PC-9 (cell line): Measurements from ENCODE around the gene CUX1. TPM values are rescaled to one million over a fixed set of nuclear protein-coding genes. Genes with fewer than 3 reads are reported as not detected.

Experiments used
- BruUV-seq: library from RNA; stranded (reverse); fragments of 400-500 nt; replicated peaks from 2 replicates; lab custom pipeline; 2021; lab: Mats Ljungman, UMichigan
- CTCF ChIA-PET: fragments of 300-600 bp; sonication (Branson Sonifier 250); formaldehyde crosslinking; loops from one replicate; lab custom pipeline; 2022; ENCODE audit warnings: antibody characterized with exemption; lab: Charles Lee
- POLR2A ChIA-PET: fragments of 300-600 bp; sonication (Branson Sonifier 250); formaldehyde crosslinking; loops from one replicate; lab custom pipeline; 2022; ENCODE audit warnings: antibody characterized with exemption; ENCODE audit not compliant: unreplicated experiment; lab: Charles Lee
- DNase-seq, 2 experiments: peaks; one replicate each; pipeline versions ENCODE4 v3.0.0 to v3.0.0-alpha.2; 2015 to 2022; ENCODE audit warnings: mixed read lengths in 1 of 2
- H2AFZ ChIP-seq: fragments of 200-600 bp; sonication (generic); 2 replicates; pipeline ENCODE4 v1.8.1; 2017; ENCODE audit warnings: antibody characterized with exemption
- H3F3A ChIP-seq: fragments of 200-600 bp; sonication (generic); 2 replicates; pipeline ENCODE4 v1.8.1; 2017; ENCODE audit warnings: antibody characterized with exemption, mild to moderate bottlenecking, low read depth; ENCODE audit not compliant: insufficient read depth
- H3K27ac ChIP-seq: fragments of 200-600 bp; sonication (generic); 2 replicates; pipeline ENCODE4 v1.6.1; 2016; ENCODE audit warnings: mixed run types
- H3K27me3 ChIP-seq: fragments of 200-600 bp; sonication (generic); 2 replicates; pipeline ENCODE4 v1.6.1; 2016; ENCODE audit warnings: low read depth, mixed run types; ENCODE audit not compliant: insufficient read depth
- H3K36me3 ChIP-seq: fragments of 200-600 bp; sonication (generic); 2 replicates; pipeline ENCODE4 v1.6.1; 2016; ENCODE audit warnings: low read depth, mixed run types
- H3K4me1 ChIP-seq: fragments of 200-600 bp; sonication (generic); replicated peaks from 2 replicates; pipeline ENCODE4 v1.6.1; 2016; ENCODE audit warnings: mixed run types; ENCODE audit not compliant: insufficient read depth
- H3K4me2 ChIP-seq: fragments of 200-600 bp; sonication (generic); 2 replicates; pipeline ENCODE4 v1.6.1; 2017; ENCODE audit warnings: mixed run types
- H3K4me3 ChIP-seq: fragments of 200-600 bp; sonication (generic); 2 replicates; pipeline ENCODE4 v1.6.1; 2016; ENCODE audit warnings: mixed run types
- H3K79me2 ChIP-seq: fragments of 200-600 bp; sonication (generic); 2 replicates; pipeline ENCODE4 v1.6.1; 2017; ENCODE audit warnings: low read depth, mixed run types
- H3K9me2 ChIP-seq: fragments of 200-600 bp; sonication (generic); 2 replicates; pipeline ENCODE4 v1.8.1; 2017; ENCODE audit warnings: mild to moderate bottlenecking; ENCODE audit not compliant: insufficient read depth
- H3K9me3 ChIP-seq: fragments of 200-600 bp; sonication (generic); 2 replicates; pipeline ENCODE4 v1.8.1; 2016; ENCODE audit warnings: low read depth; ENCODE audit not compliant: insufficient read depth
- H4K20me1 ChIP-seq: fragments of 200-600 bp; sonication (generic); 2 replicates; pipeline ENCODE4 v1.8.1; 2017; ENCODE audit not compliant: insufficient read depth
- CTCF ChIP-seq: fragments of 200-600 bp; sonication (generic); conservative IDR thresholded peaks from 2 replicates; pipeline ENCODE4 v1.6.1; 2017; ENCODE audit warnings: mixed run types, antibody characterized with exemption, mild to moderate bottlenecking, moderate library complexity
- EZH2 ChIP-seq: fragments of 200-600 bp; sonication (generic); IDR thresholded peaks from 2 replicates; pipeline ENCODE4 v1.8.0; 2017; ENCODE audit warnings: antibody characterized with exemption, low read depth
- intact Hi-C: fragments of 100-400 bp; cut with micrococcal nuclease; formaldehyde crosslinking; loops from one replicate; pipeline ENCODE4 v1.10.0; 2022; ENCODE audit not compliant: unreplicated experiment
- total RNA-seq: library from RNA; stranded (reverse); gene quantifications from 2 replicates; pipeline ENCODE4 v1.2.3, GENCODE V29; 2021

CUX1 gene
- total RNA-seq, 1 experiment from 2014 or later: 83.3 TPM

GRCh38 chr7:101853684-101854083 lies 36.3 kb downstream of the CUX1 start:
- H3K9me3 ChIP-seq: no peaks in the 10 kb centered on the region
- POLR2A ChIA-PET: no interaction called here
- H3F3A ChIP-seq: peaks cover 20% of the 10 kb centered on the region
- peaks cover 59% of the 10 kb centered on the region for H3K79me2 ChIP-seq
- CTCF ChIA-PET: no interaction called here
- peaks cover 18% of the 10 kb centered on the region for H3K4me1 ChIP-seq
- H2AFZ ChIP-seq: no peak overlapping the region
- BruUV-seq: no TSS peak
- H3K4me3 ChIP-seq: no peak overlapping the region
- peaks cover 5% of the 10 kb centered on the region for H4K20me1 ChIP-seq
- no peak overlapping the region for H3K27ac ChIP-seq
- no peaks in the 10 kb centered on the region for H3K9me2 ChIP-seq
- H3K27me3 ChIP-seq: no peaks in the 10 kb centered on the region
- no peak for DNase-seq
- TF ChIP-seq EZH2 (no peak), CTCF (no peak)
- H3K36me3 ChIP-seq: no peaks in the 10 kb centered on the region
- no peak overlapping the region for H3K4me2 ChIP-seq
- intact Hi-C loops: loop anchor here (10.0 kb wide), 3 partner anchors 151 to 381 kb away; no protein-coding TSS in a partner anchor

GRCh38 chr7:101854084-101854865 lies 36.8 kb downstream of the CUX1 start:
- BruUV-seq: no TSS peak
- H4K20me1 ChIP-seq: peaks cover 5% of the 10 kb centered on the region
- H3K36me3 ChIP-seq: no peaks in the 10 kb centered on the region
- no peak overlapping the region for H2AFZ ChIP-seq
- no peaks in the 10 kb centered on the region for H3K27me3 ChIP-seq
- no peak overlapping the region for H3K4me2 ChIP-seq
- no peaks in the 10 kb centered on the region for H3K9me2 ChIP-seq
- no peaks in the 10 kb centered on the region for H3K9me3 ChIP-seq
- DNase-seq: no peak
- H3K4me3 ChIP-seq: no peak overlapping the region
- peaks cover 18% of the 10 kb centered on the region for H3K4me1 ChIP-seq
- H3F3A ChIP-seq: peaks cover 20% of the 10 kb centered on the region
- CTCF ChIA-PET: no interaction called here
- POLR2A ChIA-PET: no interaction called here
- no peak overlapping the region for H3K27ac ChIP-seq
- intact Hi-C loops: loop anchor here (10.0 kb wide), 3 partner anchors 151 to 381 kb away; no protein-coding TSS in a partner anchor
- peaks cover 62% of the 10 kb centered on the region for H3K79me2 ChIP-seq
- TF ChIP-seq CTCF: no peak
- TF ChIP-seq EZH2: no peak

- ChIA-PET POLR2A (interaction anchor here (0.5 to 0.8 kb wide), 8 partner anchors 13 to 311 kb away, joined by 3 to 22 read pairs (median 8); no protein-coding TSS in a partner anchor), CTCF (interaction anchor here (0.7 to 1.5 kb wide), 4 partner anchors 15 to 388 kb away, joined by 3 to 7 read pairs (median 3); no protein-coding TSS in a partner anchor)
- peak overlapping the region; percentile 50; the same call in 1 of the 2 replicates for H2AFZ ChIP-seq
- H3K4me1 ChIP-seq: peaks cover 18% of the 10 kb centered on the region
- peaks cover 20% of the 10 kb centered on the region for H3F3A ChIP-seq
- peaks cover 5% of the 10 kb centered on the region; the same call in 1 of the 2 replicates for H4K20me1 ChIP-seq
- no peaks in the 10 kb centered on the region for H3K9me2 ChIP-seq
- H3K79me2 ChIP-seq: peaks cover 52% of the 10 kb centered on the region
- H3K4me3 ChIP-seq: peak overlapping the region; percentile 46
- H3K27me3 ChIP-seq: no peaks in the 10 kb centered on the region
- TSS peak; percentile 82 for BruUV-seq
- no peaks in the 10 kb centered on the region for H3K9me3 ChIP-seq
- H3K36me3 ChIP-seq: no peaks in the 10 kb centered on the region
- H3K27ac ChIP-seq: peak overlapping the region; percentile 76
- TF ChIP-seq CTCF (peak; percentile 73), EZH2 (no peak)
- DNase-seq: peak; percentile 91 to 98
- intact Hi-C loops: loop anchor here (1.0 to 10.0 kb wide), 8 partner anchors 27 to 378 kb away; partner anchors contain the start of gene CUX1
- peak overlapping the region; percentile 77 for H3K4me2 ChIP-seq
These were observed 39.3 kb downstream of the CUX1 start for GRCh38 chr7:101856473-101857357.
